Panc1 (cell line): ENCODE measurements around the gene PAX4.

Experiments
- POLR2AphosphoS5 ChIP-seq: IDR thresholded peaks from 2 replicates; pipeline ENCODE4 v1.6.1; 2012; ENCODE audit warnings: mild to moderate bottlenecking, low read depth, low read length, moderate library complexity
- REST ChIP-seq, 2 experiments: IDR thresholded peaks; 2 replicates each; pipeline ENCODE4 v1.6.1; 2011 to 2012; ENCODE audit warnings: low read depth in 2 of 2, control low read depth in 1 of 2, low read length in 1 of 2, mild to moderate bottlenecking in 1 of 2, moderate library complexity in 1 of 2; ENCODE audit not compliant: insufficient read depth in 1 of 2
- TF ChIP-seq, protein P1 (sequence below): fragments of 450-650 bp; IDR thresholded peaks from 2 replicates; pipeline ENCODE4 v1.5.1; 2017; ENCODE audit warnings: mild to moderate bottlenecking

- TF ChIP-seq, protein P1, sequence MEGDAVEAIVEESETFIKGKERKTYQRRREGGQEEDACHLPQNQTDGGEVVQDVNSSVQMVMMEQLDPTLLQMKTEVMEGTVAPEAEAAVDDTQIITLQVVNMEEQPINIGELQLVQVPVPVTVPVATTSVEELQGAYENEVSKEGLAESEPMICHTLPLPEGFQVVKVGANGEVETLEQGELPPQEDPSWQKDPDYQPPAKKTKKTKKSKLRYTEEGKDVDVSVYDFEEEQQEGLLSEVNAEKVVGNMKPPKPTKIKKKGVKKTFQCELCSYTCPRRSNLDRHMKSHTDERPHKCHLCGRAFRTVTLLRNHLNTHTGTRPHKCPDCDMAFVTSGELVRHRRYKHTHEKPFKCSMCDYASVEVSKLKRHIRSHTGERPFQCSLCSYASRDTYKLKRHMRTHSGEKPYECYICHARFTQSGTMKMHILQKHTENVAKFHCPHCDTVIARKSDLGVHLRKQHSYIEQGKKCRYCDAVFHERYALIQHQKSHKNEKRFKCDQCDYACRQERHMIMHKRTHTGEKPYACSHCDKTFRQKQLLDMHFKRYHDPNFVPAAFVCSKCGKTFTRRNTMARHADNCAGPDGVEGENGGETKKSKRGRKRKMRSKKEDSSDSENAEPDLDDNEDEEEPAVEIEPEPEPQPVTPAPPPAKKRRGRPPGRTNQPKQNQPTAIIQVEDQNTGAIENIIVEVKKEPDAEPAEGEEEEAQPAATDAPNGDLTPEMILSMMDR = no peak
- TF ChIP-seq REST (IDR thresholded peaks at IDR 0.05; ENCODE audit: insufficient read depth in 1 of 2, low read depth in 2 of 2, low read length in 1 of 2) (no peak), POLR2AphosphoS5 (no peak)
Measured at GRCh38 chr7:127586346-127586745, 31.6 kb downstream of the PAX4 start.
